A172 (cell line): ENCODE data around the gene SLC25A45. TPM values are rescaled to one million over a fixed set of nuclear protein-coding genes. Genes with fewer than 3 reads are reported as not detected.
A peak's percentile ranks its signal among the peaks of the same experiment; 100 is the strongest.

Experiments
- DNase-seq: peaks from one replicate; pipeline ENCODE4 v3.0.0-alpha.2; 2015; ENCODE audit warnings: low spot score
- total RNA-seq: library from RNA; depleted of rRNA; stranded (reverse); fragments of >200 nt; shearing (Covaris generic); gene quantifications from 2 replicates; pipeline ENCODE4 v1.2.3, GENCODE V29; 2014

Gene SLC25A45
- total RNA-seq, 1 experiment from 2014 or later = 7.0 TPM

GRCh38 chr11:65404638-65405339 lies 22.3 kb upstream of the SLC25A45 start:
- no peak for DNase-seq

- DNase-seq = no peak
These were observed 21.8 kb upstream of the SLC25A45 start for GRCh38 chr11:65404210-65404609.

- no peak for DNase-seq
These were observed 21.2 kb upstream of the SLC25A45 start for GRCh38 chr11:65403607-65404121.

GRCh38 chr11:65402790-65403189 lies 20.3 kb upstream of the SLC25A45 start:
- DNase-seq = no peak

DNA sequence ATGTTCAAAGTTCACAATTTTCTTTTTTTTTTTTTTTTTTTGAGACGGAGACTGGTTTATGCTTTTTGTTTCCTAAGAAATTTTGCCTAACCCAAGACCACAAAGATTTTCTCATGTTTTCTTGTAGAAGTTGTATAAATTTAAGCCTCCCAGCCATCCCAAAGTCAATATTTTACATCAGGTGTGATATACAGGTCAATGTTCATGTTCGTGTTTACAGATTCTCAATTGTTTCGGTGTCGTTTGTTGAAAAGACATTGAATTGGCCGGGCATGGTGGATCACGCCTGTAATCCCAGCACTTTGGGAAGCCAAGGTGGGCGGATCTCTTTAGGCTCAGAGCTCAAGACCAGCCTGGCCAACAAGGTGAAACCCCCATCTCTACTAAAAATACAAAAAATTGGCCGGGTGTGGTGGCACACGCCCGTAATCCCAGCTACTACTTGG lies 19.4 kb upstream of the SLC25A45 start:
- no peak for DNase-seq

DNA sequence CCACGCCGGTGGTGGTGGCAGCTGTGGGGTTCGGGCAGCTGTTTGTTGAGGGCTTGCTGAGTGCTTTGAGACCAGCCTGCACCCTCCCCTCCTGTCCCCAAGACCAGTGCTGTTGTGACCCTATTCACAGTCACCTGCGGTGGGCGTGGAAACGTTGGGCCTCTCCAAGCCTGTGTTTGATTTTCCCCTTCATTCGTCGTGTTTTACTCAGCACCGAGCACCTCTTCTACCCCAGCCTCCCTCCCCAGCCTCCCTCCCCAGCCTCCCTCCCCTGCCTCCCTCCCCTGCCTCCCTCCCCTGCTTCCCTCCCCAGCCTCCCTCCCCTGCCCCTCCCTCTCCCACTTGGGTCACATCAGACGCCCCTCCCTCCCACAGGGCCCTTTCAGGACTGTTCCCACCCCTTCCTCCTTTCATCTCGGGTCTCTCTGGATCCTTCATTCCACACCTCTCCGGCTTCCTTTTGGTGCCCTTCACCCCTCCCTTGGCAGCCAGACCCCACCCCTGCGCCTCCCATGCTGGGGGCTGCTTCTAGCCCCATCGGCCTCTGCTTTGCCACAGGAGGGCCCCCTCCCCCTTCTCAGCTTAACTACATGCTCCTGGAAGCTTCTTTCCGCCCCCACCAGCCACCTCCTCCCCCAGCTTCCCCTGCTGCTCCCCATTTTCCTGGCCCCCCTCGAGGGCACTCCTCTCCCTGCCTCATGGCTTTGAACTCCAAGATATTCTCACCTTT lies 18.8 kb upstream of the SLC25A45 start:
- no peak for DNase-seq

GRCh38 chr11:65400307-65401072 lies 18.0 kb upstream of the SLC25A45 start:
- no peak for DNase-seq

DNA sequence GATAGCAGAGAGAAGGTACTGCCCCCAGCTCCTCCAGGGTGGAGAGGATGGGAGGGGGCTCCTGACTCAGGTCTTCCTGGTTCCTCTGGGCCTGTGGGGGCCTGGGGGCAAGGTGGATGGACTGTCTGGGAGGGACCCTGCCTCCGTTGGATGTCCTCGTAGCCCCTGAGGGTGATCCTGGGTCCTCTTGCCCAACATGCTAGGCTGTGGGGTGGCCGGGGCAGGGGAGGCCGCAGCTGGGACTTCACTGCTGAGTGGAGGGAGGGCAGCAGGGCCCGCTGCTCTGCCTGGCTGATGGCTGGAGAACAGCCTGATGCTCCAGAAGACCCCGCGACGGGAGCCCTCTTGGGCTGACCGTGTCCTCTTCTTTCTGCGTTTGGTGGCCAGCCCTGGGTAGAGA lies 17.4 kb upstream of the SLC25A45 start:
- no peak for DNase-seq

- DNase-seq = no peak
These were observed 16.8 kb upstream of the SLC25A45 start for GRCh38 chr11:65399249-65399648.

DNA sequence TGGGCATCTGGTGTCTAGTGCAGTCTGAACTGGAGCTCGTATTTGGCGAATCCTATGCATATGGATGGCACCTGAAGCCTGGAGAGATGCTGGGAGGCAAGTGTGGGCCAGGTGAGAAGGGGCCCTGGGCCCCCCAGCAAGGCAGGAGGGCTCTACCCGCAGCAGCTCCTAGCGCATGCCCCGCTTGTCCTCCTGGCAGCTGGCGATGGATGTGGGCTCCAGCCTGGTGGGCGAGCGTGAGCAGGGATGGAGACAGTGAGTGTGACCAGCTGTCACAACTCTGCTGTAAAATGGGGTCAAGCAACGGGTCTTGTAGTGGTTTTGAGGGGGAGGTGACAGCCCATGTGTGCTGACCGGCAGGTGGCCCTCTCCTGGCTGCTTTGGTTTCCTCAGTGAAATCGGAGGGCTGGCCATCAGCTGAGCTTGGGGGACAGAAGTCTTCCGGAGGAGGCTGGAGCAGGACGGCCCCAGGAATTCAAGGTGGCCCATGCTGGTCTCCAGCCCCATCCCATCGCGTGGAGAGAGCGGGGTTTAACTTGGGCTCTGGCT lies 16.0 kb upstream of the SLC25A45 start:
- DNase-seq = no peak

- no peak for DNase-seq
These were observed 14.6 kb upstream of the SLC25A45 start for GRCh38 chr11:65396769-65397745.

DNA sequence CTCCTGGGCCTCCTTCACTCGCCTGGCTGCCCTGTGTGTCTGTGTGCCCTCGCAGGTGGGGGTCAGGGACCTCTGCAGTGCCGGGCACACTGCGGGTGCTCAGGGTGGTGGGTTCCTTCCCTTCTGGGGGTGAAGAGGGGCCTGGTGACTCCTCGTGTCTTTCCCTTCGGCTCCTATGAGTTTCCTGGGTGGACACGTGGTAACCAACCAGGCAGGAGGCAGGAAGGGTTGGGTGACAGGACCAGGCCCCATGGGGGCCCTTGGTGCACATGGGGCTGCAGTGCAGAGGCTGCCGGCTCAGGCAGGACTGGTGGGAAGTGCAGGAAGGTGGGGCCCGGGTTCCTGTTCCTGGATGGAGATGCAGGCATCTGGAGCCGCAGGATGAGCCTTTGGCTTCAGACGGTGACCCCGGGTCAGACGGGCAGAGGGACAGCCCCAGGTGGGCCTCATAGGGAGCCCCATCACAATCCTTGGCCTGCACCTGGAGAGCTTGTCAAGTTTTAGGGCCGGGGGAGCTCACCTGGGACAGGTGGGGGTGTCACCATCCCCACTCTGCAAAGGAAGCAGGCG lies 13.6 kb upstream of the SLC25A45 start:
- no peak for DNase-seq

DNA sequence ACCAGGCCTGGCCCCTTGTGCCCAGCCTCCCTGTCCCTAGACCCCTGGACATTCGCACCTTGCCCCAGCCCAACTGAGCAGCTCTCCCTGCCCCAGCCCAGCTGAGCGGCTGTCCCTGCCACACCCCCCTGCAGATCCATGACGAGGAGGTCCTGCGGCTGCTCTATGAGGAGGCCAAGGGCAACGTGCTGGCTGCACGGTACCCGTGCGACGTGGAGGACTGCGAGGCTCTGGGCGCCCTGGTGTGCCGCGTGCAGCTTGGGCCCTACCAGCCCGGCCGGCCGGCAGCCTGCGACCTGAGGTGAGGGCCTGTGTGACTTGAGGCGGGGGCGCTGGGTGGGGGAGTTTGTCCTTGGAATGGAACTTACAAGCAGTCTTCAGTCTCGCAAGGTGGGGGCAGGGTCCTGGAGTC lies 11.7 kb upstream of the SLC25A45 start:
- DNase-seq = no peak

DNA sequence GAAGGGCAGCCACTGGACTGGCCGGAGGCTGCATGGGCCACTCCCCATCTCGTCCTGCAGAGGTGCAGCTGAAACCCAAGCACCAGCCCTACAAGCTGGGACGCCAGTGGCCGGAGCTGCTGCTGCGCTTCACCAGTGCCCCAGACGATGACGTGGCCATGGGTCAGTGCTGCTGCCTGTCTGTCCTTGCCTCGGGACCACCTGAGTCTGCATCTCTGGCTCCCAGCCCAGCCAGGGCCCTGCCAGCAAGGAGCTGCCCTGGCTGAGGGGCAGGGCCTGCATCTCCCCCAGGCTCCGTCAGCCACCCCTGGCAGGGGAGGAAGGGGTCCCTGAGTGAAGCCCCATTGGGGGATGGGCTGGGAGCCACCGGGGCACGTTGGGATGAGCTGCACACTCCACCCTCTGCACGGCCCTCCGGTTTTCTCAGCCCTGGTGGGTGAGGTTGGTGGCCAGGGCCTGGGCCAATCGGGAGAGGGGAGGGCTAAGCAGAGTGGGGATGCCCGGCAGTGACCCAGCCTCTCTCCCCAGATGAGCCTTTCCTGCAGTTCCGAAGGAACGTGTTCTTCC lies 11.2 kb upstream of the SLC25A45 start:
- DNase-seq = no peak

GRCh38 chr11:65392899-65393298 lies 10.5 kb upstream of the SLC25A45 start:
- DNase-seq = no peak

- no peak for DNase-seq
These were observed 9.9 kb upstream of the SLC25A45 start for GRCh38 chr11:65392186-65392829.

- peak; percentile 52 for DNase-seq
These were observed 8.6 kb upstream of the SLC25A45 start for GRCh38 chr11:65390996-65391395.

- peak; percentile 43 for DNase-seq
These were observed 7.9 kb upstream of the SLC25A45 start for GRCh38 chr11:65390099-65390941.
